ENCODE measurements around the gene C16orf95.

DNA sequence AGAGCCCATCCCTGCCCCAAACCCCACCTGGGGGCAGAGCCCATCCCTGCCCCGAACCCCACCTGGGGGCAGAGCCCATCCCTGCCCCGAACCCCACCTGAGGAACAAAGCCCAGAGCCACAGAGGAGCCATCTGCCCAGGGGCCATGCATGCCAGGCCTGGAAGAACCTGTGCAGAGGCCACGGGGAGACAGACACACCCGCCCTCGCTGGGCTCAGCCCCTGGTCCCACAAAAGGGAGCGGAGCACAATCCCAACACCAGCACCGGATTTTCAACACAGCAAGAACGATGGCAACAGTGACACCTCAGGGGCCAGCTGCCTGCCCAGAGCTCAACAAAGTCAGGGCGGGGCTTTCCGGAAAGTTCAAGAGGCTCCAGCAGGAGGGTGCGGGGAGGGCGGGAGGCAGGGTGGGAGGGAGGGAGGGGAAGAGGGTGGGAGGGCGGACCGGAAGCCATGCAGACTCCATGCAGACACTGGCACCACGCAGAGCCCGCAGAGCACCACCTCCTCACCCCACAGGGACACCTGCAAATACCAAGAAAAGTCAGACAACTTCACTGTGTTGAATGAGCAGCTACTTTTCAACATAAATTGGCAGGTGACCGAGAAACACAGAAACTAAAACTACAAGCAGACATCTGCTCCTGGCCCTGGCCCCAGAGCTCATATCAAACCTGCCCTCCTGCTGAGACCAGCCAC is 27.9 kb upstream of the C16orf95 start:
- TF ChIP-seq, protein P1, sequence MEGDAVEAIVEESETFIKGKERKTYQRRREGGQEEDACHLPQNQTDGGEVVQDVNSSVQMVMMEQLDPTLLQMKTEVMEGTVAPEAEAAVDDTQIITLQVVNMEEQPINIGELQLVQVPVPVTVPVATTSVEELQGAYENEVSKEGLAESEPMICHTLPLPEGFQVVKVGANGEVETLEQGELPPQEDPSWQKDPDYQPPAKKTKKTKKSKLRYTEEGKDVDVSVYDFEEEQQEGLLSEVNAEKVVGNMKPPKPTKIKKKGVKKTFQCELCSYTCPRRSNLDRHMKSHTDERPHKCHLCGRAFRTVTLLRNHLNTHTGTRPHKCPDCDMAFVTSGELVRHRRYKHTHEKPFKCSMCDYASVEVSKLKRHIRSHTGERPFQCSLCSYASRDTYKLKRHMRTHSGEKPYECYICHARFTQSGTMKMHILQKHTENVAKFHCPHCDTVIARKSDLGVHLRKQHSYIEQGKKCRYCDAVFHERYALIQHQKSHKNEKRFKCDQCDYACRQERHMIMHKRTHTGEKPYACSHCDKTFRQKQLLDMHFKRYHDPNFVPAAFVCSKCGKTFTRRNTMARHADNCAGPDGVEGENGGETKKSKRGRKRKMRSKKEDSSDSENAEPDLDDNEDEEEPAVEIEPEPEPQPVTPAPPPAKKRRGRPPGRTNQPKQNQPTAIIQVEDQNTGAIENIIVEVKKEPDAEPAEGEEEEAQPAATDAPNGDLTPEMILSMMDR (IDR thresholded peaks at IDR 0.05): no peak
- TF ChIP-seq POLR2AphosphoS5 (IDR thresholded peaks at IDR 0.05; ENCODE audit: low read depth, low read length): no peak
- no peak for TF ChIP-seq SIN3A (IDR thresholded peaks at IDR 0.05; ENCODE audit: borderline replicate concordance, insufficient read depth, low read depth, low read length)
- TF ChIP-seq, protein P2, sequence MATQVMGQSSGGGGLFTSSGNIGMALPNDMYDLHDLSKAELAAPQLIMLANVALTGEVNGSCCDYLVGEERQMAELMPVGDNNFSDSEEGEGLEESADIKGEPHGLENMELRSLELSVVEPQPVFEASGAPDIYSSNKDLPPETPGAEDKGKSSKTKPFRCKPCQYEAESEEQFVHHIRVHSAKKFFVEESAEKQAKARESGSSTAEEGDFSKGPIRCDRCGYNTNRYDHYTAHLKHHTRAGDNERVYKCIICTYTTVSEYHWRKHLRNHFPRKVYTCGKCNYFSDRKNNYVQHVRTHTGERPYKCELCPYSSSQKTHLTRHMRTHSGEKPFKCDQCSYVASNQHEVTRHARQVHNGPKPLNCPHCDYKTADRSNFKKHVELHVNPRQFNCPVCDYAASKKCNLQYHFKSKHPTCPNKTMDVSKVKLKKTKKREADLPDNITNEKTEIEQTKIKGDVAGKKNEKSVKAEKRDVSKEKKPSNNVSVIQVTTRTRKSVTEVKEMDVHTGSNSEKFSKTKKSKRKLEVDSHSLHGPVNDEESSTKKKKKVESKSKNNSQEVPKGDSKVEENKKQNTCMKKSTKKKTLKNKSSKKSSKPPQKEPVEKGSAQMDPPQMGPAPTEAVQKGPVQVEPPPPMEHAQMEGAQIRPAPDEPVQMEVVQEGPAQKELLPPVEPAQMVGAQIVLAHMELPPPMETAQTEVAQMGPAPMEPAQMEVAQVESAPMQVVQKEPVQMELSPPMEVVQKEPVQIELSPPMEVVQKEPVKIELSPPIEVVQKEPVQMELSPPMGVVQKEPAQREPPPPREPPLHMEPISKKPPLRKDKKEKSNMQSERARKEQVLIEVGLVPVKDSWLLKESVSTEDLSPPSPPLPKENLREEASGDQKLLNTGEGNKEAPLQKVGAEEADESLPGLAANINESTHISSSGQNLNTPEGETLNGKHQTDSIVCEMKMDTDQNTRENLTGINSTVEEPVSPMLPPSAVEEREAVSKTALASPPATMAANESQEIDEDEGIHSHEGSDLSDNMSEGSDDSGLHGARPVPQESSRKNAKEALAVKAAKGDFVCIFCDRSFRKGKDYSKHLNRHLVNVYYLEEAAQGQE (IDR thresholded peaks at IDR 0.05; ENCODE audit: insufficient read depth in 1 of 2, low read depth in 2 of 2, low read length in 1 of 2): no peak
- no peak for TF ChIP-seq TCF7L2 (IDR thresholded peaks at IDR 0.05; ENCODE audit: low read depth, low read length)
